HepG2 (cell line): ENCODE measurements around the gene RSBN1L. TPM values are rescaled to one million over a fixed set of nuclear protein-coding genes. Genes with fewer than 3 reads are reported as not detected.
A peak's percentile ranks its signal among the peaks of the same experiment; 100 is the strongest.

Source experiments
- GTF3A ChIP-seq: sonication (generic); formaldehyde crosslinking; conservative IDR thresholded peaks from 2 replicates; pipeline ENCODE4 v1.4.0; 2020; ENCODE audit warnings: mild to moderate bottlenecking, missing genetic modification reagents
- NR1H2 ChIP-seq: sonication (generic); formaldehyde crosslinking; IDR thresholded peaks from 2 replicates; pipeline ENCODE4 v1.8.1; 2022; ENCODE audit warnings: low read depth, missing genetic modification reagents, borderline replicate concordance
- POGZ ChIP-seq: sonication (generic); formaldehyde crosslinking; IDR thresholded peaks from 2 replicates; pipeline ENCODE4 v1.4.0; 2020; ENCODE audit warnings: mild to moderate bottlenecking, missing genetic modification reagents
- POLR2A ChIP-seq, 2 experiments: IDR thresholded peaks; 2 replicates each; pipeline ENCODE4 v1.6.1; 2011; ENCODE audit warnings: low read depth in 2 of 2, low read length in 2 of 2, mild to moderate bottlenecking in 1 of 2, moderate library complexity in 1 of 2; ENCODE audit not compliant: insufficient read depth in 1 of 2
- REPIN1 ChIP-seq: sonication (generic); formaldehyde crosslinking; IDR thresholded peaks from 2 replicates; pipeline ENCODE4 v1.8.0; 2022; ENCODE audit warnings: missing genetic modification reagents, low read depth, mild to moderate bottlenecking, borderline replicate concordance
- RFXAP ChIP-seq: sonication (generic); formaldehyde crosslinking; IDR thresholded peaks from 2 replicates; pipeline ENCODE4 v1.4.0; 2020; ENCODE audit warnings: missing genetic modification reagents, borderline replicate concordance
- ZNF558 ChIP-seq: sonication (generic); formaldehyde crosslinking; IDR thresholded peaks from 2 replicates; pipeline ENCODE4 v1.9.0; 2022; ENCODE audit warnings: mild to moderate bottlenecking, missing genetic modification reagents, borderline replicate concordance
- ZNF646 ChIP-seq: sonication (generic); formaldehyde crosslinking; IDR thresholded peaks from 2 replicates; pipeline ENCODE4 v1.9.0; 2021; ENCODE audit warnings: mild to moderate bottlenecking, missing genetic modification reagents
- ZXDC ChIP-seq: sonication (generic); formaldehyde crosslinking; IDR thresholded peaks from 2 replicates; pipeline ENCODE4 v1.5.0; 2020; ENCODE audit warnings: mild to moderate bottlenecking, missing genetic modification reagents
- polyA plus RNA-seq, 8 experiments: library from polyadenylated mRNA; depleted of rRNA in 3 of 8; stranded (reverse) in 7 of 8; unstranded in 1 of 8; fragments of >200 nt; fragmentation: Illumina TruSeq in 4 of 8; extraction: Trizol in 4 of 8; gene quantifications; 2 replicates each; pipeline versions ENCODE4 v1.2.1 to v1.2.3, GENCODE V29; 2011 to 2016; ENCODE audit warnings: low read depth in 4 of 8, missing spikeins in 1 of 8, mixed read lengths in 1 of 8; ENCODE audit not compliant: insufficient read depth in 1 of 8
- total RNA-seq, 5 experiments: library from RNA; depleted of rRNA; stranded (reverse); fragments of >200 nt; fragmentation: Illumina TruSeq; extraction: Trizol; gene quantifications; 2 replicates each; pipeline ENCODE4 v1.2.3, GENCODE V29; 2016; ENCODE audit warnings: low read depth in 1 of 5
- TF ChIP-seq, protein P1 (sequence below), 2 experiments: sonication (generic) in 1 of 2; formaldehyde crosslinking in 1 of 2; IDR thresholded peaks; 2 replicates each; pipeline versions ENCODE4 v1.4.0 to v1.6.1; 2016 to 2020; ENCODE audit warnings: borderline replicate concordance in 1 of 2, low read depth in 1 of 2, mild to moderate bottlenecking in 1 of 2, missing genetic modification reagents in 1 of 2
- TF ChIP-seq, protein P2 (sequence below): sonication (generic); formaldehyde crosslinking; IDR thresholded peaks from 2 replicates; pipeline ENCODE4 v1.9.0; 2021; ENCODE audit warnings: missing genetic modification reagents, borderline replicate concordance

RSBN1L gene
- total and polyA plus RNA-seq, 2 of the 13 experiments (the other 11 are each of a cell fraction or from before 2014, with no cell fraction given) = 7.7 to 21.3 TPM

DNA sequence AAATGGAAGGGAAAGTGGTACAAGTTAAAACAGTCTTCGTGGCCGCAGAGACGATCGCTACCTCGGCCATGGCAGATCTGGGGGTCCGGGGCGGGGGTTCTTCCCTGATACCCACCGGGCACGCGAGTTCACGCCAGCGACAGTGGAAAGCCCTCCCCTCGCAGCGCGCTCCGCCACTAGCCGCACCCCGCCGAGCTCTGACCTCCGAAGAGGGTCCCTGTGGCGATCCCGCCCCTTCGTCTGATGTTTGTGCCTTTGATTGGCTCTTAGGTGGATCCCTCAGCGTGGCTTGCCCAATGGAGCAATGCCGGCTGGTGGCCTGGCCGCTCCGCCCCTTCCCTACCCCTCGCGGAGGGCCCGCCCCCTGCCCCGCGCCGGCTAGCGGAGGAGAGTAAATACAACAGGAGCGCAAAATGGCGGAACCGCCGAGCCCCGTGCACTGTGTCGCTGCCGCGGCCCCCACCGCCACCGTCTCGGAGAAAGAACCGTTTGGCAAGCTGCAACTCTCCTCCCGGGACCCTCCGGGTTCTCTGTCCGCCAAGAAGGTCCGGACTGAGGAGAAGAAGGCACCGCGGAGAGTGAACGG is at the start of gene RSBN1L (continued):
- TF ChIP-seq, protein P1, sequence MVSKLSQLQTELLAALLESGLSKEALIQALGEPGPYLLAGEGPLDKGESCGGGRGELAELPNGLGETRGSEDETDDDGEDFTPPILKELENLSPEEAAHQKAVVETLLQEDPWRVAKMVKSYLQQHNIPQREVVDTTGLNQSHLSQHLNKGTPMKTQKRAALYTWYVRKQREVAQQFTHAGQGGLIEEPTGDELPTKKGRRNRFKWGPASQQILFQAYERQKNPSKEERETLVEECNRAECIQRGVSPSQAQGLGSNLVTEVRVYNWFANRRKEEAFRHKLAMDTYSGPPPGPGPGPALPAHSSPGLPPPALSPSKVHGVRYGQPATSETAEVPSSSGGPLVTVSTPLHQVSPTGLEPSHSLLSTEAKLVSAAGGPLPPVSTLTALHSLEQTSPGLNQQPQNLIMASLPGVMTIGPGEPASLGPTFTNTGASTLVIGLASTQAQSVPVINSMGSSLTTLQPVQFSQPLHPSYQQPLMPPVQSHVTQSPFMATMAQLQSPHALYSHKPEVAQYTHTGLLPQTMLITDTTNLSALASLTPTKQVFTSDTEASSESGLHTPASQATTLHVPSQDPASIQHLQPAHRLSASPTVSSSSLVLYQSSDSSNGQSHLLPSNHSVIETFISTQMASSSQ (IDR thresholded peaks at IDR 0.05; ENCODE audit: low read depth) = no peak
- TF ChIP-seq, protein P1 (CRISPR knock-in tag; IDR thresholded peaks at IDR 0.05; ENCODE audit: borderline replicate concordance) = peak; percentile 6; the same call in 1 of the 2 replicates
- TF ChIP-seq, protein P2, sequence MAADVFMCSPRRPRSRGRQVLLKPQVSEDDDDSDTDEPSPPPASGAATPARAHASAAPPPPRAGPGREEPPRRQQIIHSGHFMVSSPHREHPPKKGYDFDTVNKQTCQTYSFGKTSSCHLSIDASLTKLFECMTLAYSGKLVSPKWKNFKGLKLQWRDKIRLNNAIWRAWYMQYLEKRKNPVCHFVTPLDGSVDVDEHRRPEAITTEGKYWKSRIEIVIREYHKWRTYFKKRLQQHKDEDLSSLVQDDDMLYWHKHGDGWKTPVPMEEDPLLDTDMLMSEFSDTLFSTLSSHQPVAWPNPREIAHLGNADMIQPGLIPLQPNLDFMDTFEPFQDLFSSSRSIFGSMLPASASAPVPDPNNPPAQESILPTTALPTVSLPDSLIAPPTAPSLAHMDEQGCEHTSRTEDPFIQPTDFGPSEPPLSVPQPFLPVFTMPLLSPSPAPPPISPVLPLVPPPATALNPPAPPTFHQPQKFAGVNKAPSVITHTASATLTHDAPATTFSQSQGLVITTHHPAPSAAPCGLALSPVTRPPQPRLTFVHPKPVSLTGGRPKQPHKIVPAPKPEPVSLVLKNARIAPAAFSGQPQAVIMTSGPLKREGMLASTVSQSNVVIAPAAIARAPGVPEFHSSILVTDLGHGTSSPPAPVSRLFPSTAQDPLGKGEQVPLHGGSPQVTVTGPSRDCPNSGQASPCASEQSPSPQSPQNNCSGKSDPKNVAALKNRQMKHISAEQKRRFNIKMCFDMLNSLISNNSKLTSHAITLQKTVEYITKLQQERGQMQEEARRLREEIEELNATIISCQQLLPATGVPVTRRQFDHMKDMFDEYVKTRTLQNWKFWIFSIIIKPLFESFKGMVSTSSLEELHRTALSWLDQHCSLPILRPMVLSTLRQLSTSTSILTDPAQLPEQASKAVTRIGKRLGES (CRISPR knock-in tag) = no peak
- TF ChIP-seq ZNF646 = no peak
- TF ChIP-seq NR1H2 (CRISPR knock-in tag) = no peak
- TF ChIP-seq POLR2A (IDR thresholded peaks at IDR 0.05; ENCODE audit: insufficient read depth in 1 of 2, low read depth in 2 of 2, low read length in 2 of 2) = peak; percentile 83 to 95
- no peak for TF ChIP-seq ZNF558 (CRISPR knock-in tag)
- TF ChIP-seq RFXAP (CRISPR knock-in tag) = no peak
- TF ChIP-seq POGZ (CRISPR knock-in tag) = peak; percentile 86
- no peak for TF ChIP-seq GTF3A (CRISPR knock-in tag)
- 0 out of 2 replicates have a peak, but pooled peaks have one; percentile 20 for TF ChIP-seq REPIN1
- no peak for TF ChIP-seq ZXDC (CRISPR knock-in tag)
